IMR-90 (cell line): ENCODE data around the gene DNM3. TPM values are rescaled to one million over a fixed set of nuclear protein-coding genes. Genes with fewer than 3 reads are reported as not detected.

Experiments
- ATAC-seq: fragments of 200-7000 bp; cut with Tn5 transposase; 2 replicates; pipeline ENCODE4 v1.9.1; 2020; ENCODE audit warnings: low read depth, mild to moderate bottlenecking, moderate library complexity
- BruUV-seq: library from RNA; stranded (reverse); fragments of 400-500 nt; replicated peaks from 2 replicates; lab custom pipeline; 2021; lab: Mats Ljungman, UMichigan
- CTCF ChIA-PET: fragments of 300-600 bp; formaldehyde crosslinking; extraction: SDS; loops from one replicate; lab custom pipeline; 2021; ENCODE audit warnings: antibody characterized with exemption; lab: Yijun Ruan, JAX
- POLR2A ChIA-PET: fragments of 300-600 bp; sonication (Branson Sonifier 250); formaldehyde crosslinking; loops from one replicate; lab custom pipeline; 2022; ENCODE audit warnings: antibody characterized with exemption; ENCODE audit not compliant: unreplicated experiment; lab: Charles Lee
- DNase-seq: peaks from one replicate; pipeline ENCODE4 v3.0.0; 2013
- H2AFZ ChIP-seq: replicated peaks from 2 replicates; pipeline ENCODE3; 2013; ENCODE audit warnings: low read length, mild to moderate bottlenecking; ENCODE audit not compliant: poor library complexity
- H2AK5ac ChIP-seq: 2 replicates; pipeline ENCODE4 v1.6.1; 2013; ENCODE audit warnings: low read depth, low read length, inconsistent platforms
- H2AK9ac ChIP-seq: replicated peaks from 2 replicates; pipeline ENCODE3; 2013; ENCODE audit warnings: mild to moderate bottlenecking, low read depth, low read length, moderate library complexity; ENCODE audit not compliant: poor library complexity
- H2BK120ac ChIP-seq: 2 replicates; pipeline ENCODE4 v1.6.1; 2013; ENCODE audit warnings: low read depth, low read length, inconsistent platforms
- H2BK15ac ChIP-seq: 3 replicates; pipeline ENCODE4 v1.6.1; 2013; ENCODE audit warnings: low read depth, low read length, inconsistent platforms
- H2BK20ac ChIP-seq: 2 replicates; pipeline ENCODE4 v1.6.1; 2013; ENCODE audit warnings: low read depth, mild to moderate bottlenecking, inconsistent platforms, low read length, moderate library complexity
- H2BK5ac ChIP-seq: 2 replicates; pipeline ENCODE4 v1.6.1; 2013; ENCODE audit warnings: mild to moderate bottlenecking, low read depth, low read length, inconsistent platforms; ENCODE audit not compliant: poor library complexity, severe bottlenecking
- H3K14ac ChIP-seq: replicated peaks from 2 replicates; pipeline ENCODE4 v1.6.1; 2013; ENCODE audit warnings: low read depth, low read length, inconsistent platforms
- H3K18ac ChIP-seq: 2 replicates; pipeline ENCODE4 v1.6.1; 2013; ENCODE audit warnings: low read depth, low read length, control low read depth
- H3K23ac ChIP-seq: 2 replicates; pipeline ENCODE4 v1.6.1; 2013; ENCODE audit warnings: low read depth, low read length, inconsistent platforms
- H3K27ac ChIP-seq: 2 replicates; pipeline ENCODE4 v1.5.1; 2013; ENCODE audit warnings: mild to moderate bottlenecking, control low read depth, low read length; ENCODE audit not compliant: insufficient read depth
- H3K27me3 ChIP-seq: 2 replicates; pipeline ENCODE4 v1.6.1; 2013; ENCODE audit warnings: low read length; ENCODE audit not compliant: control insufficient read depth, insufficient read depth
- H3K36me3 ChIP-seq: 2 replicates; pipeline ENCODE4 v1.6.1; 2013; ENCODE audit warnings: low read length, mixed read lengths; ENCODE audit not compliant: control insufficient read depth, insufficient read depth
- H3K4ac ChIP-seq: 2 replicates; pipeline ENCODE4 v1.6.1; 2013; ENCODE audit warnings: low read depth, low read length, inconsistent platforms
- H3K4me1 ChIP-seq: 2 replicates; pipeline ENCODE4 v1.6.1; 2013; ENCODE audit warnings: low read length, mixed read lengths; ENCODE audit not compliant: control insufficient read depth, insufficient read depth
- H3K4me2 ChIP-seq: 2 replicates; pipeline ENCODE4 v1.6.1; 2013; ENCODE audit warnings: low read depth, mild to moderate bottlenecking, control low read depth, low read length, moderate library complexity
- H3K4me3 ChIP-seq: 2 replicates; pipeline ENCODE4 v1.5.1; 2013; ENCODE audit warnings: low read depth, mild to moderate bottlenecking, control low read depth, low read length, moderate library complexity; ENCODE audit not compliant: insufficient read depth
- H3K56ac ChIP-seq: 2 replicates; pipeline ENCODE4 v1.6.1; 2013; ENCODE audit warnings: low read length, inconsistent platforms; ENCODE audit not compliant: insufficient read depth; ENCODE audit errors: extremely low read depth
- H3K79me1 ChIP-seq, 2 experiments: 2 replicates each; pipeline ENCODE4 v1.6.1; 2013; ENCODE audit warnings: low read length in 2 of 2, inconsistent platforms in 1 of 2, low read depth in 1 of 2
- H3K9ac ChIP-seq: 2 replicates; pipeline ENCODE4 v1.6.1; 2013; ENCODE audit warnings: low read depth, low read length, control low read depth
- H3K9me1 ChIP-seq: 2 replicates; pipeline ENCODE4 v1.6.1; 2013; ENCODE audit warnings: low read length, inconsistent platforms; ENCODE audit not compliant: insufficient read depth
- H3K9me3 ChIP-seq: 2 replicates; pipeline ENCODE4 v1.6.1; 2013; ENCODE audit warnings: low read length; ENCODE audit not compliant: control insufficient read depth, insufficient read depth
- H4K20me1 ChIP-seq: 2 replicates; pipeline ENCODE4 v1.6.1; 2013; ENCODE audit warnings: low read length, inconsistent platforms; ENCODE audit not compliant: insufficient read depth
- H4K5ac ChIP-seq: 2 replicates; pipeline ENCODE4 v1.6.1; 2013; ENCODE audit warnings: mild to moderate bottlenecking, low read depth, low read length, control low read depth
- H4K8ac ChIP-seq, 2 experiments: 2 replicates each; pipeline ENCODE4 v1.6.1; 2013; ENCODE audit warnings: low read depth in 2 of 2, low read length in 2 of 2, control low read depth in 1 of 2, inconsistent platforms in 1 of 2
- H4K91ac ChIP-seq: 2 replicates; pipeline ENCODE4 v1.6.1; 2013; ENCODE audit warnings: low read depth, low read length, inconsistent platforms; ENCODE audit not compliant: insufficient read depth
- CTCF ChIP-seq: conservative IDR thresholded peaks from 2 replicates; pipeline ENCODE4 v1.5.1; 2012; ENCODE audit warnings: mild to moderate bottlenecking, low read depth, low read length, improper control_type of control experiment
- FOS ChIP-seq: fragments of 150-350 bp; IDR thresholded peaks from 2 replicates; pipeline ENCODE4 v1.6.1; 2016; ENCODE audit warnings: low read depth, low read length
- MAFK ChIP-seq: IDR thresholded peaks from 2 replicates; pipeline ENCODE4 v1.6.1; 2012; ENCODE audit warnings: low read depth, low read length, improper control_type of control experiment
- MXI1 ChIP-seq: IDR thresholded peaks from 2 replicates; pipeline ENCODE4 v1.6.1; 2012; ENCODE audit warnings: low read depth, mild to moderate bottlenecking, low read length, moderate library complexity, borderline replicate concordance
- NFE2L2 ChIP-seq: fragments of 150-350 bp; IDR thresholded peaks from 2 replicates; pipeline ENCODE4 v1.6.1; 2016; ENCODE audit warnings: low read depth, mild to moderate bottlenecking, low read length
- POLR2A ChIP-seq: IDR thresholded peaks from 2 replicates; pipeline ENCODE4 v1.6.1; 2012; ENCODE audit warnings: mild to moderate bottlenecking, low read depth, low read length
- RAD21 ChIP-seq: IDR thresholded peaks from 2 replicates; pipeline ENCODE4 v1.6.1; 2012; ENCODE audit warnings: low read length, improper control_type of control experiment
- SMC3 ChIP-seq: fragments of 150-350 bp; IDR thresholded peaks from 2 replicates; pipeline ENCODE4 v1.6.1; 2016; ENCODE audit warnings: low read depth, mild to moderate bottlenecking, antibody characterized with exemption, low read length, moderate library complexity
- WGBS, 2 experiments: methylation state at CpG; one replicate each; pipeline versions ENCODE4 v1.1.5 to v1.1.7; 2013; ENCODE audit warnings: missing lambda C conversion rate in 2 of 2; ENCODE audit not compliant: insufficient read length in 1 of 2; ENCODE audit errors: extremely low coverage in 2 of 2; 5-methylcytosine and 5-hydroxymethylcytosine counted together
- dilution Hi-C: fragments of 300-500 bp; cut with HindIII; formaldehyde crosslinking; loops from one replicate; pipeline ENCODE4 v1.14.3; 2018; ENCODE audit warnings: low sequenced_read_pairs; ENCODE audit not compliant: unreplicated experiment
- in situ Hi-C: fragments of 300-500 bp; cut with MboI; formaldehyde crosslinking; loops from 3 replicates; pipeline ENCODE4 v1.14.3; 2019; ENCODE audit warnings: low sequenced_read_pairs, inconsistent platforms, mixed read lengths
- intact Hi-C: fragments of 100-400 bp; cut with micrococcal nuclease; formaldehyde crosslinking; loops from 2 replicates; pipeline ENCODE4 v1.10.0; 2022
- polyA plus RNA-seq, 3 experiments: library from polyadenylated mRNA; depleted of rRNA; stranded (reverse); fragments of >200 nt; gene quantifications; 2 replicates each; pipeline ENCODE4 v1.2.3, GENCODE V29; 2012; ENCODE audit warnings: low replicate concordance in 1 of 3
- total RNA-seq: library from RNA; depleted of rRNA; stranded (reverse); fragments of >200 nt; gene quantifications from 2 replicates; pipeline ENCODE4 v1.2.3, GENCODE V29; 2012

Gene DNM3
- total and polyA plus RNA-seq, 2 of the 4 experiments (the other 2 are of a cell fraction): 0.36 TPM

GRCh38 chr1:172002725-172003345, 161.5 kb downstream of the DNM3 start:
- H2BK15ac ChIP-seq: no peak overlapping the region
- ChIA-PET POLR2A (interaction anchor here (0.9 to 1.5 kb wide), 2 partner anchors 140 to 142 kb away, joined by 3 to 7 read pairs; no protein-coding TSS in a partner anchor), CTCF (interaction anchor here (0.5 to 1.6 kb wide), 17 partner anchors 9 to 729 kb away, joined by 3 to 11 read pairs (median 4); no protein-coding TSS in a partner anchor)
- no peaks in the 10 kb centered on the region for H3K27me3 ChIP-seq
- H4K91ac ChIP-seq: no peak overlapping the region
- intact Hi-C loops (loop anchor here (1.0 to 10.0 kb wide), 8 partner anchors 132 to 714 kb away; partner anchors contain the start of genes PIGC and SUCO), in situ Hi-C loops (loop anchor here (10.0 to 25.0 kb wide), 2 partner anchors 422 to 709 kb away; partner anchors contain the start of gene C1orf105), dilution Hi-C loops (no loop called here)
- no TSS peak for BruUV-seq
- no peak overlapping the region for H2BK20ac ChIP-seq
- TF ChIP-seq RAD21 (peak; percentile 94), MXI1 (no peak), MAFK (no peak), CTCF (peak; percentile 92), NFE2L2 (no peak), FOS (no peak), POLR2A (no peak), SMC3 (peak; percentile 92)
- no peak overlapping the region for H3K4me2 ChIP-seq
- no peaks in the 10 kb centered on the region for H4K20me1 ChIP-seq
- H3K23ac ChIP-seq: no peak overlapping the region
- H4K5ac ChIP-seq: no peak overlapping the region
- no peak overlapping the region for H3K4ac ChIP-seq
- no peak overlapping the region for H2AK5ac ChIP-seq
- ATAC-seq (peak; percentile 69), DNase-seq (peak; percentile 73)
- no peaks in the 10 kb centered on the region for H3K9me1 ChIP-seq
- no peak overlapping the region for H3K56ac ChIP-seq
- H3K14ac ChIP-seq: no peak overlapping the region
- no peak overlapping the region for H2BK120ac ChIP-seq
- no peaks in the 10 kb centered on the region for H3K79me1 ChIP-seq
- H2AFZ ChIP-seq: no peak overlapping the region
- no peak overlapping the region for H4K8ac ChIP-seq
- no peak overlapping the region for H2AK9ac ChIP-seq
- peaks cover 3% of the 10 kb centered on the region; the same call in 1 of the 2 replicates for H3K4me1 ChIP-seq
- no peak overlapping the region for H3K4me3 ChIP-seq
- no peaks in the 10 kb centered on the region for H3K36me3 ChIP-seq
- H2BK5ac ChIP-seq: no peak overlapping the region
- WGBS, 2 experiments: no CpG with 5 or more reads among the region's 3 CpGs
- H3K9me3 ChIP-seq: no peaks in the 10 kb centered on the region
- no peak overlapping the region for H3K18ac ChIP-seq
- H3K9ac ChIP-seq: no peak overlapping the region
- no peak overlapping the region for H3K27ac ChIP-seq
